H9 (cell line): ENCODE results near the gene MT1A. TPM values are rescaled to one million over a fixed set of nuclear protein-coding genes. Genes with fewer than 3 reads are reported as not detected.

Experiments used
- DNase-seq: peaks from one replicate; pipeline ENCODE4 v3.0.0-alpha.2; 2017
- H2AFZ ChIP-seq: one replicate; pipeline ENCODE4 v1.6.1; 2013; ENCODE audit warnings: mild to moderate bottlenecking, low read length, control low read depth, moderate library complexity
- H2AK5ac ChIP-seq: 2 replicates; pipeline ENCODE4 v1.6.1; 2013; ENCODE audit warnings: low read length, control low read depth, mixed read lengths; ENCODE audit not compliant: insufficient read length
- H2BK120ac ChIP-seq: one replicate; pipeline ENCODE4 v1.6.1; 2013; ENCODE audit warnings: low read depth, mild to moderate bottlenecking, low read length, control low read depth, inconsistent platforms; ENCODE audit not compliant: poor library complexity, severe bottlenecking
- H2BK12ac ChIP-seq: 2 replicates; pipeline ENCODE4 v1.6.1; 2013; ENCODE audit warnings: low read length, control low read depth, mixed read lengths, low read depth; ENCODE audit not compliant: insufficient read length
- H2BK15ac ChIP-seq: 2 replicates; pipeline ENCODE4 v1.6.1; 2013; ENCODE audit warnings: low read depth, low read length, control low read depth
- H2BK20ac ChIP-seq: one replicate; pipeline ENCODE4 v1.6.1; 2013; ENCODE audit warnings: low read depth, mild to moderate bottlenecking, low read length, control low read depth, inconsistent platforms; ENCODE audit not compliant: poor library complexity, severe bottlenecking
- H2BK5ac ChIP-seq: 2 replicates; pipeline ENCODE4 v1.6.1; 2013; ENCODE audit warnings: low read length, control low read depth, mixed read lengths; ENCODE audit not compliant: insufficient read length
- H3K14ac ChIP-seq: 2 replicates; pipeline ENCODE4 v1.6.1; 2013; ENCODE audit warnings: low read length, control low read depth; ENCODE audit not compliant: insufficient read depth
- H3K18ac ChIP-seq: 2 replicates; pipeline ENCODE4 v1.6.1; 2013; ENCODE audit warnings: low read depth, mild to moderate bottlenecking, mixed read lengths, low read length, control low read depth; ENCODE audit not compliant: insufficient read length
- H3K23ac ChIP-seq: 2 replicates; pipeline ENCODE4 v1.6.1; 2013; ENCODE audit warnings: low read length, control low read depth, mixed read lengths, low read depth; ENCODE audit not compliant: insufficient read length
- H3K23me2 ChIP-seq: 2 replicates; pipeline ENCODE4 v1.6.1; 2013; ENCODE audit warnings: low read depth, mild to moderate bottlenecking, mixed read lengths, low read length, control low read depth; ENCODE audit not compliant: insufficient read length, poor library complexity, severe bottlenecking
- H3K27ac ChIP-seq: 2 replicates; pipeline ENCODE4 v1.5.1; 2013; ENCODE audit warnings: low read length, control low read depth, mixed read lengths, low read depth; ENCODE audit not compliant: insufficient read length
- H3K27me3 ChIP-seq: 2 replicates; pipeline ENCODE4 v1.6.1; 2013; ENCODE audit warnings: low read length, control low read depth, inconsistent platforms; ENCODE audit not compliant: insufficient read depth
- H3K4ac ChIP-seq: 2 replicates; pipeline ENCODE4 v1.6.1; 2013; ENCODE audit warnings: low read depth, mild to moderate bottlenecking, control low read depth, inconsistent platforms, low read length, moderate library complexity
- H3K4me1 ChIP-seq: 2 replicates; pipeline ENCODE4 v1.6.1; 2013; ENCODE audit warnings: low read length, control low read depth, inconsistent platforms; ENCODE audit not compliant: insufficient read depth
- H3K4me2 ChIP-seq: 2 replicates; pipeline ENCODE4 v1.6.1; 2013; ENCODE audit warnings: low read length, control low read depth, mixed read lengths; ENCODE audit not compliant: insufficient read length, insufficient read depth
- H3K56ac ChIP-seq: 2 replicates; pipeline ENCODE4 v1.6.1; 2013; ENCODE audit warnings: low read depth, mild to moderate bottlenecking, mixed read lengths, low read length, control low read depth; ENCODE audit not compliant: insufficient read length
- H3K79me1 ChIP-seq: 2 replicates; pipeline ENCODE4 v1.6.1; 2013; ENCODE audit warnings: low read depth, mild to moderate bottlenecking, moderate library complexity, low read length, control low read depth, inconsistent platforms; ENCODE audit not compliant: insufficient read depth, poor library complexity, severe bottlenecking
- H3K79me2 ChIP-seq: 2 replicates; pipeline ENCODE4 v1.6.1; 2013; ENCODE audit warnings: low read length, control low read depth, inconsistent platforms; ENCODE audit not compliant: insufficient read depth
- H3K9ac ChIP-seq: 2 replicates; pipeline ENCODE4 v1.6.1; 2013; ENCODE audit warnings: low read length, control low read depth, mixed read lengths; ENCODE audit not compliant: insufficient read length; ENCODE audit errors: extremely low read depth
- H3K9me3 ChIP-seq: one replicate; pipeline ENCODE4 v1.6.1; 2013; ENCODE audit warnings: low read depth, low read length, inconsistent platforms; ENCODE audit not compliant: control insufficient read depth
- H3T11ph ChIP-seq: one replicate; pipeline ENCODE4 v1.6.1; 2013; ENCODE audit warnings: mild to moderate bottlenecking, low read length, control low read depth, inconsistent platforms
- H4K20me1 ChIP-seq: one replicate; pipeline ENCODE4 v1.6.1; 2013; ENCODE audit not compliant: control insufficient read depth, insufficient read length, insufficient read depth
- H4K5ac ChIP-seq: 2 replicates; pipeline ENCODE4 v1.6.1; 2013; ENCODE audit warnings: low read depth, mild to moderate bottlenecking, mixed read lengths, low read length, control low read depth; ENCODE audit not compliant: insufficient read length
- H4K8ac ChIP-seq: replicated peaks from 2 replicates; pipeline ENCODE4 v1.6.1; 2013; ENCODE audit warnings: low read length, control low read depth, mixed read lengths, low read depth; ENCODE audit not compliant: insufficient read length
- H4K91ac ChIP-seq: 2 replicates; pipeline ENCODE4 v1.6.1; 2013; ENCODE audit warnings: low read depth, mild to moderate bottlenecking, moderate library complexity, mixed read lengths, low read length, control low read depth; ENCODE audit not compliant: insufficient read length
- H3K27ac Mint-ChIP-seq, 3 experiments: 2 replicates in 2 of 3; 3 replicates in 1 of 3; pipeline ENCODE4 v1.8.0; 2020 to 2021; ENCODE audit warnings: mixed read lengths in 3 of 3, mild to moderate bottlenecking in 1 of 3, moderate library complexity in 1 of 3
- H3K27me3 Mint-ChIP-seq: 2 replicates; pipeline ENCODE4 v1.8.0; 2021; ENCODE audit warnings: low read depth, mild to moderate bottlenecking, moderate library complexity, mixed read lengths
- H3K36me3 Mint-ChIP-seq, 3 experiments: 2 replicates in 2 of 3; 3 replicates in 1 of 3; pipeline ENCODE4 v1.8.0; 2020 to 2021; ENCODE audit warnings: low read depth in 3 of 3, mixed read lengths in 3 of 3; ENCODE audit not compliant: insufficient read depth in 1 of 3
- H3K4me1 Mint-ChIP-seq, 2 experiments: 2 replicates each; pipeline ENCODE4 v1.8.0; 2020; ENCODE audit warnings: mixed read lengths in 2 of 2
- H3K4me3 Mint-ChIP-seq, 2 experiments: 2 replicates in 1 of 2; 3 replicates in 1 of 2; pipeline ENCODE4 v1.8.0; 2020 to 2021; ENCODE audit warnings: mild to moderate bottlenecking in 2 of 2, mixed read lengths in 2 of 2, moderate library complexity in 1 of 2
- H3K9me3 Mint-ChIP-seq, 2 experiments: 2 replicates in 1 of 2; 3 replicates in 1 of 2; pipeline ENCODE4 v1.8.0; 2020; ENCODE audit warnings: mild to moderate bottlenecking in 2 of 2, mixed read lengths in 2 of 2, moderate library complexity in 1 of 2
- WGBS: extraction: QIAGEN DNeasy Blood & Tissue Kit; methylation state at CpG from one replicate; pipeline ENCODE4 v1.1.7; 2013; ENCODE audit warnings: missing lambda C conversion rate, low lambda C conversion rate, mixed read lengths; ENCODE audit not compliant: insufficient read length; ENCODE audit errors: extremely low coverage; 5-methylcytosine and 5-hydroxymethylcytosine counted together
- total RNA-seq: library from RNA; stranded (reverse); gene quantifications from 2 replicates; pipeline ENCODE4 v1.2.1, GENCODE V29; 2021
- TF ChIP-seq, protein P1 (sequence below): fragments of 200-600 bp; sonication (generic); conservative IDR thresholded peaks from 3 replicates; pipeline ENCODE4 v1.8.0; 2021; ENCODE audit warnings: antibody characterized with exemption, mild to moderate bottlenecking

MT1A gene
- total RNA-seq, 1 experiment from 2014 or later: not detected

DNA sequence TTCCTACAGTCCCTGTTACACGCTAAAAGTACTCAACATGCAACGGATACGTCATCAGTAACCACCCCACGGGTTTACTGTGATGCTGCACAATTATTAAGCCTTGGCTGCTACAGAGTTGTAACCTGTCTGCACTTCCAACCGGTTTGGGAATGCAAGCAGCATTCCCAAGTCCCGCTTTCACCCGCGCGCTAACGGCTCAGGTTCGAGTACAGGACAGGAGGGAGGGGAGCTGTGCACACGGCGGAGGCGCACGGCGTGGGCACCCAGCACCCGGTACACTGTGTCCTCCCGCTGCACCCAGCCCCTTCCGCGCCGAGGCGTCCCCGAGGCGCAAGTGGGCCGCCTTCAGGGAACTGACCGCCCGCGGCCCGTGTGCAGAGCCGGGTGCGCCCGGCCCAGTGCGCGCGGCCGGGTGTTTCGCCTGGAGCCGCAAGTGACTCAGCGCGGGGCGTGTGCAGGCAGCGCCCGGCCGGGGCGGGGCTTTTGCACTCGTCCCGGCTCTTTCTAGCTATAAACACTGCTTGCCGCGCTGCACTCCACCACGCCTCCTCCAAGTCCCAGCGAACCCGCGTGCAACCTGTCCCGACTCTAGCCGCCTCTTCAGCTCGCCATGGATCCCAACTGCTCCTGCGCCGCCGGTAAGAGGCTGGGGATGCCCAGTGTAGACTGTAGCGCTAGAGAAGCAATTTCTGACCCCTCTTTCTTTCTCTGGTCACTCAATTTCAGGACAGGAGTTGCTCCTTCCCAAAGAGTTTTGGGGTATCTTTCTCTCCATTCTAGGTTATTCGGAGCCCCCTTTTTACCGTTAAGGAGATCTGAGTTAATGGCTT, 30.2 kb upstream of the MT1A start, which contains the start of gene MT2A:
Gene MT2A (plus strand): TSS at position 542 of the 833 bp plus-strand sequence. CDS start 72 bp downstream, at position 614.
- Histone ChIP-seq H3K79me2 (no peaks in the 10 kb centered on the region), H2BK15ac (no peak within 1 kb of the TSS), H3K9me3 (no peaks in the 10 kb centered on the region), H3K79me1 (no peaks in the 10 kb centered on the region), H3K4me2 (peak within 1 kb of the TSS; percentile 73), H3K27me3 (peaks cover 21% of the 10 kb centered on the region; the same call in 1 of the 2 replicates), H3K27ac (no peak within 1 kb of the TSS), H3K23ac (no peak within 1 kb of the TSS), H3K56ac (no peak within 1 kb of the TSS), H3K9ac (no peak within 1 kb of the TSS), H4K20me1 (no peaks in the 10 kb centered on the region), H2BK5ac (no peak within 1 kb of the TSS), H4K8ac (no peak within 1 kb of the TSS), H2BK120ac (no peak within 1 kb of the TSS), H2BK20ac (no peak within 1 kb of the TSS), H2AFZ (no peak within 1 kb of the TSS), H3K4me1 (peaks cover 6% of the 10 kb centered on the region; the same call in 1 of the 2 replicates), H3K23me2 (peaks cover 8% of the 10 kb centered on the region), H3K18ac (no peak within 1 kb of the TSS), H2BK12ac (no peak within 1 kb of the TSS), H4K91ac (no peak within 1 kb of the TSS), H3K14ac (0 out of 2 replicates have a peak within 1 kb of the TSS, but pooled peaks have one; percentile 42), H3K4ac (no peak within 1 kb of the TSS), H3T11ph (no peak within 1 kb of the TSS), H2AK5ac (no peak within 1 kb of the TSS), H4K5ac (no peak within 1 kb of the TSS)
- no peaks in the 10 kb centered on the region for H3K9me3 Mint-ChIP-seq
- WGBS: no CpG with 5 or more reads among the region's 62 CpGs
- DNase-seq: peak; percentile 85
- TF ChIP-seq, protein P1, sequence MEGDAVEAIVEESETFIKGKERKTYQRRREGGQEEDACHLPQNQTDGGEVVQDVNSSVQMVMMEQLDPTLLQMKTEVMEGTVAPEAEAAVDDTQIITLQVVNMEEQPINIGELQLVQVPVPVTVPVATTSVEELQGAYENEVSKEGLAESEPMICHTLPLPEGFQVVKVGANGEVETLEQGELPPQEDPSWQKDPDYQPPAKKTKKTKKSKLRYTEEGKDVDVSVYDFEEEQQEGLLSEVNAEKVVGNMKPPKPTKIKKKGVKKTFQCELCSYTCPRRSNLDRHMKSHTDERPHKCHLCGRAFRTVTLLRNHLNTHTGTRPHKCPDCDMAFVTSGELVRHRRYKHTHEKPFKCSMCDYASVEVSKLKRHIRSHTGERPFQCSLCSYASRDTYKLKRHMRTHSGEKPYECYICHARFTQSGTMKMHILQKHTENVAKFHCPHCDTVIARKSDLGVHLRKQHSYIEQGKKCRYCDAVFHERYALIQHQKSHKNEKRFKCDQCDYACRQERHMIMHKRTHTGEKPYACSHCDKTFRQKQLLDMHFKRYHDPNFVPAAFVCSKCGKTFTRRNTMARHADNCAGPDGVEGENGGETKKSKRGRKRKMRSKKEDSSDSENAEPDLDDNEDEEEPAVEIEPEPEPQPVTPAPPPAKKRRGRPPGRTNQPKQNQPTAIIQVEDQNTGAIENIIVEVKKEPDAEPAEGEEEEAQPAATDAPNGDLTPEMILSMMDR: no peak
- H3K27ac Mint-ChIP-seq: no peak within 1 kb of the TSS
- H3K36me3 Mint-ChIP-seq: no peaks in the 10 kb centered on the region
- H3K4me1 Mint-ChIP-seq: peaks cover 29 to 35% of the 10 kb centered on the region in 2 experiments
- H3K27me3 Mint-ChIP-seq: peaks cover 75% of the 10 kb centered on the region
- H3K4me3 Mint-ChIP-seq: peak within 1 kb of the TSS; percentile 65 to 84
